Karpas-422 (cell line): ENCODE results near the gene CCDC92B. TPM values are rescaled to one million over a fixed set of nuclear protein-coding genes. Genes with fewer than 3 reads are reported as not detected.
"Not testable (repeated sequence)": the region's sequence is repeated elsewhere in the genome, so short reads cannot be mapped to it uniquely, and the experiment has no call there.

Source experiments
- DNase-seq: peaks from one replicate; pipeline ENCODE4 v3.0.0-alpha.2; 2015
- H2AFZ ChIP-seq: fragments of 200-600 bp; sonication (generic); 2 replicates; pipeline ENCODE4 v1.6.1; 2014; ENCODE audit warnings: antibody characterized with exemption, low read length, mixed read lengths
- H3K27ac ChIP-seq: fragments of 200-600 bp; sonication (generic); 2 replicates; pipeline ENCODE4 v1.5.1; 2014; ENCODE audit warnings: mild to moderate bottlenecking, low read length, moderate library complexity
- H3K27me3 ChIP-seq: fragments of 200-600 bp; sonication (generic); 2 replicates; pipeline ENCODE4 v1.6.1; 2014; ENCODE audit warnings: low read length, mixed read lengths
- H3K36me3 ChIP-seq: fragments of 200-600 bp; sonication (generic); 2 replicates; pipeline ENCODE4 v1.6.1; 2014; ENCODE audit warnings: low read length, mixed read lengths; ENCODE audit not compliant: insufficient read depth
- H3K4me1 ChIP-seq: fragments of 200-600 bp; sonication (generic); 2 replicates; pipeline ENCODE4 v1.6.1; 2014; ENCODE audit warnings: mild to moderate bottlenecking, low read length, mixed read lengths
- H3K4me2 ChIP-seq: fragments of 200-600 bp; sonication (generic); 2 replicates; pipeline ENCODE4 v1.6.1; 2014; ENCODE audit warnings: low read length, low read depth, mild to moderate bottlenecking; ENCODE audit not compliant: poor library complexity, severe bottlenecking
- H3K4me3 ChIP-seq: fragments of 200-600 bp; sonication (generic); 2 replicates; pipeline ENCODE4 v1.5.1; 2014; ENCODE audit warnings: mild to moderate bottlenecking, antibody characterized with exemption, low read length, mixed read lengths
- H3K79me2 ChIP-seq: fragments of 200-600 bp; sonication (generic); 2 replicates; pipeline ENCODE4 v1.6.1; 2014; ENCODE audit warnings: mild to moderate bottlenecking, low read length, mixed read lengths
- H3K9ac ChIP-seq: fragments of 200-600 bp; sonication (generic); 2 replicates; pipeline ENCODE4 v1.6.0; 2014; ENCODE audit warnings: low read length
- H3K9me2 ChIP-seq: fragments of 200-600 bp; sonication (generic), shearing (Covaris generic); replicated peaks from 2 replicates; pipeline ENCODE4 v1.6.0; 2014; ENCODE audit warnings: mild to moderate bottlenecking, low read length, moderate library complexity; ENCODE audit not compliant: insufficient read depth
- H3K9me3 ChIP-seq: fragments of 300-700, 200-600 bp; sonication (generic); 2 replicates; pipeline ENCODE4 v1.6.1; 2014; ENCODE audit warnings: low read length, mixed read lengths
- H4K20me1 ChIP-seq: fragments of 200-600 bp; sonication (generic); 2 replicates; pipeline ENCODE4 v1.6.1; 2014; ENCODE audit warnings: mild to moderate bottlenecking, antibody characterized with exemption, low read length, low read depth; ENCODE audit not compliant: insufficient read depth
- total RNA-seq: library from RNA; depleted of rRNA; stranded (reverse); fragments of >200 nt; shearing (Covaris generic); gene quantifications from 2 replicates; pipeline ENCODE4 v1.2.3, GENCODE V29; 2014; ENCODE audit warnings: low replicate concordance

The CCDC92B gene
- total RNA-seq, 1 experiment from 2014 or later: not detected

GRCh38 chr17:2794111-2794803 lies 44.8 kb upstream of the CCDC92B start:
- H3K4me3 ChIP-seq: no peak overlapping the region
- no peak overlapping the region for H2AFZ ChIP-seq
- H3K4me2 ChIP-seq: no peak overlapping the region

GRCh38 chr17:2792366-2793169 lies 43.1 kb upstream of the CCDC92B start:
- no peaks in the 10 kb centered on the region for H3K79me2 ChIP-seq
- H3K4me1 ChIP-seq: no peaks in the 10 kb centered on the region
- no peak overlapping the region for H3K4me2 ChIP-seq

More at GRCh38 chr17:2794111-2794803, 44.8 kb upstream of the CCDC92B start:
- H3K9me3 ChIP-seq: no peaks in the 10 kb centered on the region
- H3K27me3 ChIP-seq: no peaks in the 10 kb centered on the region
- H3K79me2 ChIP-seq: no peaks in the 10 kb centered on the region
- no peak overlapping the region for H3K9ac ChIP-seq
- H3K4me1 ChIP-seq: no peaks in the 10 kb centered on the region
- no peak overlapping the region for H3K27ac ChIP-seq
- no peaks in the 10 kb centered on the region for H3K9me2 ChIP-seq
- H3K36me3 ChIP-seq: no peaks in the 10 kb centered on the region
- no peak for DNase-seq
- no peaks in the 10 kb centered on the region for H4K20me1 ChIP-seq

GRCh38 chr17:2789700-2790099 lies 40.2 kb upstream of the CCDC92B start:
- no peaks in the 10 kb centered on the region for H3K9me2 ChIP-seq
- H2AFZ ChIP-seq: no peak overlapping the region
- no peaks in the 10 kb centered on the region for H3K9me3 ChIP-seq
- H3K9ac ChIP-seq: no peak overlapping the region
- H4K20me1 ChIP-seq: no peaks in the 10 kb centered on the region
- H3K27me3 ChIP-seq: no peaks in the 10 kb centered on the region
- H3K4me1 ChIP-seq: no peaks in the 10 kb centered on the region
- no peak overlapping the region for H3K4me3 ChIP-seq
- H3K79me2 ChIP-seq: no peaks in the 10 kb centered on the region
- no peaks in the 10 kb centered on the region for H3K36me3 ChIP-seq
- H3K27ac ChIP-seq: no peak overlapping the region
- no peak for DNase-seq
- H3K4me2 ChIP-seq: no peak overlapping the region

More at GRCh38 chr17:2792366-2793169, 43.1 kb upstream of the CCDC92B start:
- no peaks in the 10 kb centered on the region for H3K36me3 ChIP-seq
- no peak overlapping the region for H2AFZ ChIP-seq
- H3K9me3 ChIP-seq: no peaks in the 10 kb centered on the region
- no peaks in the 10 kb centered on the region for H4K20me1 ChIP-seq
- no peak for DNase-seq
- no peak overlapping the region for H3K27ac ChIP-seq
- no peaks in the 10 kb centered on the region for H3K27me3 ChIP-seq
- H3K4me3 ChIP-seq: no peak overlapping the region
- no peak overlapping the region for H3K9ac ChIP-seq
- H3K9me2 ChIP-seq: no peaks in the 10 kb centered on the region

GRCh38 chr17:2786176-2786881 lies 36.9 kb upstream of the CCDC92B start:
- no peaks in the 10 kb centered on the region for H3K9me2 ChIP-seq
- H3K36me3 ChIP-seq: no peaks in the 10 kb centered on the region
- H3K79me2 ChIP-seq: no peaks in the 10 kb centered on the region
- DNase-seq: peak; percentile 97
- H3K27me3 ChIP-seq: no peaks in the 10 kb centered on the region
- H4K20me1 ChIP-seq: no peaks in the 10 kb centered on the region
- H3K9me3 ChIP-seq: no peaks in the 10 kb centered on the region
- H3K4me3 ChIP-seq: no peak overlapping the region
- no peaks in the 10 kb centered on the region for H3K4me1 ChIP-seq
- H3K9ac ChIP-seq: no peak overlapping the region
- H3K27ac ChIP-seq: no peak overlapping the region
- 0 out of 2 replicates have a peak overlapping the region, but pooled peaks have one; percentile 18 for H2AFZ ChIP-seq
- H3K4me2 ChIP-seq: no peak overlapping the region

GRCh38 chr17:2785376-2785775 lies 35.9 kb upstream of the CCDC92B start:
- not testable (repeated sequence) for H3K4me1 ChIP-seq, H3K79me2 ChIP-seq, H3K27ac ChIP-seq, H3K27me3 ChIP-seq, H4K20me1 ChIP-seq, H3K9ac ChIP-seq, H3K9me2 ChIP-seq, H3K9me3 ChIP-seq, H3K36me3 ChIP-seq, DNase-seq, H3K4me2 ChIP-seq, H3K4me3 ChIP-seq
- H2AFZ ChIP-seq: 0 out of 2 replicates have a peak overlapping the region, but pooled peaks have one; percentile 54

GRCh38 chr17:2784864-2785263 lies 35.4 kb upstream of the CCDC92B start:
- H3K79me2 ChIP-seq: no peaks in the 10 kb centered on the region
- H3K9ac ChIP-seq: no peak overlapping the region
- H3K4me1 ChIP-seq: no peaks in the 10 kb centered on the region
- DNase-seq: no peak
- no peak overlapping the region for H2AFZ ChIP-seq
- H3K4me2 ChIP-seq: no peak overlapping the region
- no peaks in the 10 kb centered on the region for H3K9me3 ChIP-seq
- H4K20me1 ChIP-seq: no peaks in the 10 kb centered on the region
- H3K27me3 ChIP-seq: no peaks in the 10 kb centered on the region
- no peak overlapping the region for H3K4me3 ChIP-seq
- no peaks in the 10 kb centered on the region for H3K36me3 ChIP-seq
- H3K27ac ChIP-seq: no peak overlapping the region
- H3K9me2 ChIP-seq: no peaks in the 10 kb centered on the region

GRCh38 chr17:2783310-2784030 lies 34.0 kb upstream of the CCDC92B start:
- H3K27ac ChIP-seq: no peak overlapping the region
- H3K4me1 ChIP-seq: no peaks in the 10 kb centered on the region
- H3K9ac ChIP-seq: no peak overlapping the region
- H3K4me3 ChIP-seq: no peak overlapping the region
- H3K9me3 ChIP-seq: no peaks in the 10 kb centered on the region
- DNase-seq: no peak
- no peak overlapping the region for H2AFZ ChIP-seq
- no peaks in the 10 kb centered on the region for H3K9me2 ChIP-seq
- H3K36me3 ChIP-seq: no peaks in the 10 kb centered on the region
- no peaks in the 10 kb centered on the region for H3K27me3 ChIP-seq
- no peak overlapping the region for H3K4me2 ChIP-seq
- H4K20me1 ChIP-seq: no peaks in the 10 kb centered on the region
- H3K79me2 ChIP-seq: no peaks in the 10 kb centered on the region
